Suppressor macrophage treated with lipopolysaccharide for 1 hour (primary cell): ENCODE data around the gene ATP2B2.

Experiments
- DNase-seq, 3 donors: peaks; one replicate each; pipeline ENCODE4 v3.0.0-alpha.2; 2020 to 2022

The ATP2B2 gene

GRCh38 chr3:10423171-10423882 is 82.1 kb downstream of the ATP2B2 start:
- no peak for DNase-seq

GRCh38 chr3:10421996-10422395 is 83.4 kb downstream of the ATP2B2 start:
- DNase-seq = no peak

DNA sequence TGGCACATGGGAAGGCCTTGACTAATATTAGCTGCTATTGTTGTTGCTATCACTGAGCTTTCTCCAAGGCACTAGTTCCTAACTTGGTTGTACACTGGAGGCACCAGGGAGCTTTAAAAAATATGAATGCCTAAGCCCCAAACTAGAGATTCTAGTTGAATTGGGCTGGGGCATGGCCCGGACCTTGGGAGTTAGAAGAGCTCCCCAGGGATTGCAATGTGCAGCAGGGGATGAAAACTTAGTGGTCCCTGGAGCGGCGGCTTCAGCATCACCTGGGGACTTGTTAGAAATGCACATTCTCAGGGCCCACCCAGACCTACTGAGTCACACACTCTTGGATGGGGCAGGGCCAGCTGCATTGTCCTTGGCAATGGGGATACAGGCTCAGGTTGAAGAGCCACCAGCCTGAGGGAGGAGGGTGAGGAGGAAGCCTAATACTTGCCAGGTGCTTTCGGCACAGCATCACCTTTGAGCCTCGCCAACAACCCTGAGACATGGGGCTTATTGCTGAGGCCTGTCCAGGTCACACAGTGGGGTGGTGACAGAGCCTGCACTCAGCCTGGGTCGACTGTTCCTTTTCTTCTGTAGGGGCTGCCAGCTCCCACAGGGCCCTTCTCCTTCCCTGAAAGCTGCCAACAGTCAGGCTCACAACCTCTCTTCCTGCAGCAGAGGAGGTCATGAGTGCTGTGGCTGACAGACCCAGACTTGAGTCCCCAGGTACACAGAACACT is 84.5 kb downstream of the ATP2B2 start:
- no peak for DNase-seq

GRCh38 chr3:10419637-10420232 is 85.7 kb downstream of the ATP2B2 start:
- no peak for DNase-seq

DNA sequence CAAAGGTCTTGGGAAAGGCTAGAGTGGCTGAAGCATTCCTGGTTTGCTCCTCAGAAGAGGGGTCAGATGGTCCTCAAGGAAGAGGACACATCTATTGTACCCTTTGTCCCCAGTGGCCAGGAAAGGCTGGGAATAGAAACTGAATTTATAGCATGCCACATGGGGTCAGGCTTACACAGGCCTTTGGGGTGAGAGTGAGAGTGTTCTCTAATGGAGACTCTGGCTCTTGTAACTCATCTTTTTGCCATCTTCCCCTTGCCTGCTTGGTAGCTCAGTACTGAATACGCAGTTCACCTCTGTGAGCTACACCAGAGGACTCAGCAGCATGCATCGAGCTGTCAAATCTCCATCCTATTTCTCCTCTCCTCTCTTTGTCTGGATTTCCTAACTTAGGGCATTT is 87.5 kb downstream of the ATP2B2 start:
- DNase-seq = peak; percentile 43 to 45 (median 44)

GRCh38 chr3:10416730-10417300 is 88.6 kb downstream of the ATP2B2 start:
- peak in 1 of 3 donors; percentile 24 for DNase-seq

GRCh38 chr3:10413041-10413440 is 92.3 kb downstream of the ATP2B2 start:
- no peak for DNase-seq

GRCh38 chr3:10411598-10412332 is 93.6 kb downstream of the ATP2B2 start:
- no peak for DNase-seq

DNA sequence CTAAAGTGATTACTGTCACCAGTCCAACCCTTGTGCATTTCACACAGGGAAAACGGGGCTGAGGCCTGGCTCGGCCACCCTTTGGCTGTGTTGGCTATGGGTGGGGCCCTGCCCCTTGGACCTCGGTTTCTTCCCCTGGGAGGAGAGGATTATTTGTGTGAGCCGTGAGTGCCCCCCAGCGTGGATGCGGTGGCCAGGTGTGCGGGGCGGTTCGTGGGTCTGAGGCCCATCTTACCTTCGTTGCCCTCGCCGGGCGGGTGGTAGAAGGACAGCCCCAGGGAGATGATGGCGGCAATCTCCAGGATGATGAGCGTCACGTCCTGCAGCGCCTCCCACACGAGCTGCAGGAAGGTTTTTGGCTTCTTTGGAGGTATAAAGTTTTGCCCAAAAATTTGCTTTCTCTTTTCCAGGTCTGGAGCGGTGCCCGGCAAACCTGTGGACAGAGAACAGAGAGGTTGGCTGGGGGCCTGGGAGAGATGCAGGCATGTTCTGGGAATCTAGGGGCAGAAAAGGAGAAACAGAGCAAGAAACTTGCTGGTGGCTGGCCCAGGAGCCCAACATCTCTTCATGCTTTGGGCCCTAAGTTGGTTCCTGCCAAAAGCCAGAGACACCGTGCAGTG is 94.9 kb downstream of the ATP2B2 start:
- DNase-seq = no peak

GRCh38 chr3:10408680-10409079 is 96.7 kb downstream of the ATP2B2 start:
- DNase-seq = no peak

- no peak for DNase-seq
Observed at GRCh38 chr3:10407361-10407760, 98.0 kb downstream of the ATP2B2 start.

- no peak for DNase-seq
Observed at GRCh38 chr3:10406414-10406813, 99.0 kb downstream of the ATP2B2 start.

- no peak for DNase-seq
Observed at GRCh38 chr3:10405816-10406215, 99.6 kb downstream of the ATP2B2 start.

GRCh38 chr3:10404876-10405275 is 100.5 kb downstream of the ATP2B2 start:
- no peak for DNase-seq

GRCh38 chr3:10404377-10404776 is 101.0 kb downstream of the ATP2B2 start:
- DNase-seq = no peak

DNA sequence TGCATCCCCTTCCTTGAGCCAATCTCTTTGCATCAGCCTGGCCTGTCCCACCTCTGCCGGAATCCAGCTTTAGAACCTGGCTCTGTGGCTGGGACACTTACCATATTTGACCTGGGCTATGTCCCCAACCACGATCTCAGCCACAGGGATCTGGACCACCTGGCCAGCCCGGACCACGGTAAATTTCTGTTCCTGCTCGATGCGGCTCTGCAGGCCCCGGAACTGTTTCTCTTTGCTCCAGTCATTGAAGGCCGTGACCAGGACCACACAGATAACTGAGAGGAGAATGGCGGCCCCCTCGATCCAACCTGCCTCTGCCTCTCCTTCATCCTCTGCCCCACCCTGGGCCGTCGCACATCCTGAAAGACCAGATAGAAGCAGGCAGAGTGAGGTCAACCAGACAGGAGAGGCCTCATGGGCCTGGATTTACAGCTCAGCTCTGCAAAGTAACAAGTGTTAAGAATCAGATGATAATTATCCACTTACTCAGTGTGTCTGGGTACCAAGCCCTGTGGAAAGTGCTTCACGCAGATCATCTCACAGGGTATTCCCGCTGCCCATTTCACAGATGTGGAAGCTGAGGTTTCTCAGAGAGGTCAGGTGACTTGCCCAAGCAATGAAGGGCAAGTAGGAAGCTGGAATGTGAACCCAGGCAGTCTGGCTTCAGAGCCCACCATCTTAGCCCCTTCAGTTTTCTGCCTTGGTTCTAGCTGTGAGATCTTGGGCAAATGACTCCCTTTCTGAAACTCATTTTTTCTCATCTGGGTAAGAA is 103.2 kb downstream of the ATP2B2 start:
- DNase-seq = no peak

- DNase-seq = no peak
Observed at GRCh38 chr3:10400749-10401495, 104.5 kb downstream of the ATP2B2 start.

DNA sequence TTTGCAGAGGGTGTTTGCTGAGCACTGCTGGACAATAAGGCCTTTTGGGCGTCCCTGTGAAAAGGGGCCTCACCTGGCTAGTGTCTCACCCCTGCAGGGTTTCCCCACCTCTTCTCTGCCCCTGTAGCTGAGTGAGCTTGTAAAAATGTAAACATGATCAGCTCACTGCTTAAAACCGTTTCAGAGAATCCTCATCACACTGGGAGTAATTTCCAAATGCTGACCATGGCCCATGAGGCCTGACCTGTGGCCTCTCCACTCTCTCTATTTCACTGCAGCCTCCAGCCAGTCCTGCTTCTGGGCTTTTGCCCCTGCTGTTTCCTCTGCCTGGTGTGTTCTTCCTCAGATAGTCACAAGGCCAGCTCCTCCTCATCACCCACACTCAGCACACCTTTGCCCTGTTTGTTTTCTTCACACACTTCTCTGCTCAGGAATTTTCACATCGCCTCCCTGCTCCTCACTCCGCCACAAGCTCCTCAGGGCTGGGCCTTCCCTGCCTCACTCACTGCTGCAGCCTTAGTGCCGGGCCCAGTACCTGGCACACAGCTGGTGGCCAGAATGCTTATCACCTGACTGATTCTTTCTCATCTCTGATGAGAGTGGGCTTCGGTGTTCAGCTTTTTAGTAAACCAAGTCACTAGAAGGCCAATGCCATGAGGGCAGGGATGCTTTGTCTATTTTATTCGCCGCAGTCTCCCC is 105.2 kb downstream of the ATP2B2 start:
- no peak for DNase-seq

- DNase-seq = no peak
Observed at GRCh38 chr3:10399634-10400033, 105.8 kb downstream of the ATP2B2 start.

DNA sequence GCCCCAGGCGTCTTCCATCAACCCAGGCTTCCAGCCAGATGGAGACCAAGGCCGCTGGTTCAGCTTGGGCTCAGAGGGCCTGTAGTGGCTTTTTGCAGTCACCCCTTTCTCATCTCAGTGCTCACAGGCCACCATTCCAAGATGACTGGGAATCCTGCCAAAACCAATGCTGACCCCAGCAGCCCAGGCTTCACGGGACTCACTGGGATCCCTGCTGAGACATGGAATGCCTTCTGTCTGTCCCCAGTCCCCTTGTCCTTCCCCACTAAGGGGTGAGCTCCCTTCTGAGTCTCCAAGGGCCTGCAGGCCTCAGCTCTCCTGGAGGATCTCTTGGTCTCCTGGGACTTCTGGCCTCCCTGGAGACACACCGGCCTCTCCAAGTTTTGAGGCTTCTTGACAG is 107.0 kb downstream of the ATP2B2 start:
- no peak for DNase-seq
